Coronary artery (tissue), 2 donors: Measurements from ENCODE around the gene ZBTB20.

Source experiments
- DNase-seq: peaks from one replicate; pipeline ENCODE4 v3.0.0-alpha.2; 2017; ENCODE audit warnings: low spot score
- H3K27ac ChIP-seq, 2 donors: fragments of 200-600 bp; sonication (generic); one replicate each; pipeline ENCODE4 v1.5.1; 2016 to 2019
- H3K4me3 ChIP-seq: fragments of 200-600 bp; sonication (generic); 2 replicates; pipeline ENCODE4 v1.5.1; 2016; ENCODE audit warnings: mild to moderate bottlenecking, moderate library complexity
- TF ChIP-seq, protein P1 (sequence below): fragments of 200-600 bp; sonication (generic); IDR thresholded peaks from one replicate; pipeline ENCODE4 v1.5.1; 2019; ENCODE audit warnings: antibody characterized with exemption

ZBTB20 gene

DNA sequence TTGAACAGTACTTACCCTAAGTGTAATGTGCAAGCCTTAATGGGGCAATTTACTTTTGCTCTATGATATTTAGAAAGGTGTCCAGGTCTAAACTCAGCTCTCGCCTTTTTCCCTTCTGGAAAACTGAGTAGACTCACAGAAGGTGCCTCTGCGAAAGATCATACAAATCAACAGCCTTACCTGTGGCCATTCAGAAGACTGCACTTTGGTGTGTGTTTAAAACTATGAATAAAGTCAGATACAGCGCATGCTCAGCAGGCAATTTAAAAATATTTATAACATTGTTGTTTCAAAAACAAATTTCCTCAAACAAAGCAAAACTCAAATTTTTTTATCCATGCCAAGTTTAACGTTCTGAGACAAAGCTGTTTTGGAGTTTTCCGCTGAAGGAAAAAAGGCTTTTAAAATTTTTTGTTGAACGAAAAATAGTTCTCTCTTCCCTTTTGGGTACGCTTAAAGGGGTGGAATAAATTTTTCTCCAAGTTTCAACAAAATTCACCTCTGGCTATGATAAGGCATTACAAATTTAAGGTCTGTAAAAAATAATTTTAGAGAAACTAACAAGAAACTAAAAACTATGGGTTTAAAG is 697.0 kb downstream of the ZBTB20 start:
- TF ChIP-seq, protein P1, sequence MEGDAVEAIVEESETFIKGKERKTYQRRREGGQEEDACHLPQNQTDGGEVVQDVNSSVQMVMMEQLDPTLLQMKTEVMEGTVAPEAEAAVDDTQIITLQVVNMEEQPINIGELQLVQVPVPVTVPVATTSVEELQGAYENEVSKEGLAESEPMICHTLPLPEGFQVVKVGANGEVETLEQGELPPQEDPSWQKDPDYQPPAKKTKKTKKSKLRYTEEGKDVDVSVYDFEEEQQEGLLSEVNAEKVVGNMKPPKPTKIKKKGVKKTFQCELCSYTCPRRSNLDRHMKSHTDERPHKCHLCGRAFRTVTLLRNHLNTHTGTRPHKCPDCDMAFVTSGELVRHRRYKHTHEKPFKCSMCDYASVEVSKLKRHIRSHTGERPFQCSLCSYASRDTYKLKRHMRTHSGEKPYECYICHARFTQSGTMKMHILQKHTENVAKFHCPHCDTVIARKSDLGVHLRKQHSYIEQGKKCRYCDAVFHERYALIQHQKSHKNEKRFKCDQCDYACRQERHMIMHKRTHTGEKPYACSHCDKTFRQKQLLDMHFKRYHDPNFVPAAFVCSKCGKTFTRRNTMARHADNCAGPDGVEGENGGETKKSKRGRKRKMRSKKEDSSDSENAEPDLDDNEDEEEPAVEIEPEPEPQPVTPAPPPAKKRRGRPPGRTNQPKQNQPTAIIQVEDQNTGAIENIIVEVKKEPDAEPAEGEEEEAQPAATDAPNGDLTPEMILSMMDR, result no peak
- DNase-seq, result no peak
- H3K27ac ChIP-seq, result no peak overlapping the region
- no peak overlapping the region for H3K4me3 ChIP-seq

GRCh38 chr3:114449271-114450007 is 697.6 kb downstream of the ZBTB20 start:
- TF ChIP-seq, protein P1, result no peak
- Histone ChIP-seq H3K27ac (no peak overlapping the region), H3K4me3 (no peak overlapping the region)
- no peak for DNase-seq

- DNase-seq, result no peak
- TF ChIP-seq, protein P1, result no peak
- Histone ChIP-seq H3K27ac (no peak overlapping the region), H3K4me3 (no peak overlapping the region)
These were observed 699.1 kb downstream of the ZBTB20 start for GRCh38 chr3:114447950-114448479.

GRCh38 chr3:114447545-114447944 is 699.5 kb downstream of the ZBTB20 start:
- no peak overlapping the region for H3K4me3 ChIP-seq
- TF ChIP-seq, protein P1, result no peak
- no peak for DNase-seq
- H3K27ac ChIP-seq, result no peak overlapping the region

GRCh38 chr3:114446600-114446999 is 700.5 kb downstream of the ZBTB20 start:
- peak overlapping the region in 1 of 2 donors; percentile 18 for H3K27ac ChIP-seq

GRCh38 chr3:114445233-114445632 is 701.9 kb downstream of the ZBTB20 start:
- no peak for DNase-seq
- TF ChIP-seq, protein P1, result no peak
- Histone ChIP-seq H3K4me3 (no peak overlapping the region), H3K27ac (no peak overlapping the region)

More at GRCh38 chr3:114446600-114446999, 700.5 kb downstream of the ZBTB20 start:
- no peak for DNase-seq
- H3K4me3 ChIP-seq, result no peak overlapping the region
- TF ChIP-seq, protein P1, result no peak

DNA sequence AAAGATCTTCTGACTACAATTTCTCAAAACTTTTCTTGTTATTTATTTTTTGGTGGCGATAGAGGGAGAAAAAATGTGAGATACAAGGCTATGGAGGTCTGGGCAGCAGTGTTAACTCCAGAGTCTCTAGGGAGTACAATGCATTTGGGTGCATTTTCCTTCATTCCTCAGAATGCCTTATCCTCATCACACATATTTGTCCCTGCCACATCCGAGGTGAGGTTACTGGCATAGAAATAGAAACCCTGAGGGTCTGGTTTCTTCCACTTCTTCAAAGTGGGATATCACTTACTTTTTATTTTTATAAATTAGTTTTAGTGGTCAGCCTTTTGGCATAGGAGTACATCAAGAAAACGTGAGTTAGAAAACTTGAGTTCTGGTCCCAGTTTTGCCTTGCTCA is 702.9 kb downstream of the ZBTB20 start:
- H3K27ac ChIP-seq, result no peak overlapping the region
- no peak for DNase-seq
- H3K4me3 ChIP-seq, result no peak overlapping the region
- TF ChIP-seq, protein P1, result no peak
